NK-92 treated with Interleukin-12 subunit alpha and Interleukin-12 subunit beta, amount 100 ng/mL, for 24 hours (cell line): ENCODE measurements around the gene ZNF446.
"Not testable (repeated sequence)": the region's sequence is repeated elsewhere in the genome, so short reads cannot be mapped to it uniquely, and the experiment has no call there.

Experiments
- DNase-seq: peaks from one replicate; lab custom pipeline; 2025; lab: John Stamatoyannopoulos, UW

The ZNF446 gene

GRCh38 chr19:58475714-58476497 lies at the start of gene ZNF446:
ZNF446 (plus strand) TSS chr19:58476352; CDS start chr19:58477219, 867 bp downstream.
- DNase-seq = peak; percentile 97

GRCh38 chr19:58428617-58429016 lies 47.5 kb upstream of the ZNF446 start:
- no peak for DNase-seq

GRCh38 chr19:58429745-58430144 lies 46.4 kb upstream of the ZNF446 start:
- no peak for DNase-seq

- DNase-seq = no peak
Measured at GRCh38 chr19:58434217-58434616, 41.9 kb upstream of the ZNF446 start.

GRCh38 chr19:58439576-58440554 lies 36.3 kb upstream of the ZNF446 start, which contains the start of gene ZNF132:
ZNF132 (minus strand) TSS chr19:58440153; CDS start chr19:58439821, 332 bp downstream.
- DNase-seq = peak; percentile 95

- DNase-seq = no peak
Measured at GRCh38 chr19:58440556-58440955, 35.6 kb upstream of the ZNF446 start.

- not testable (repeated sequence) for DNase-seq
Measured at GRCh38 chr19:58442986-58443385, 33.2 kb upstream of the ZNF446 start.

- DNase-seq = not testable (repeated sequence)
Measured at GRCh38 chr19:58448860-58449259, 27.3 kb upstream of the ZNF446 start.

- not testable (repeated sequence) for DNase-seq
Measured at GRCh38 chr19:58449980-58450379, 26.2 kb upstream of the ZNF446 start.

GRCh38 chr19:58450856-58451357 lies 25.2 kb upstream of the ZNF446 start:
- no peak for DNase-seq

GRCh38 chr19:58451358-58452101 lies 24.6 kb upstream of the ZNF446 start, which contains the start of gene ZNF324B:
ZNF324B (plus strand) TSS chr19:58451622; CDS start chr19:58453702, 2,080 bp downstream.
- peak; percentile 95 for DNase-seq

- no peak for DNase-seq
Measured at GRCh38 chr19:58453743-58454142, 22.4 kb upstream of the ZNF446 start.

GRCh38 chr19:58455306-58455705 lies 20.8 kb upstream of the ZNF446 start:
- DNase-seq = no peak

- no peak for DNase-seq
Measured at GRCh38 chr19:58456111-58456510, 20.0 kb upstream of the ZNF446 start.

- no peak for DNase-seq
Measured at GRCh38 chr19:58460039-58460438, 16.1 kb upstream of the ZNF446 start.

- DNase-seq = no peak
Measured at GRCh38 chr19:58466089-58466759, 9.9 kb upstream of the ZNF446 start.

GRCh38 chr19:58466760-58467589 lies 9.2 kb upstream of the ZNF446 start, which contains the start of gene ZNF324:
ZNF324 (plus strand) TSS chr19:58467080; CDS start chr19:58469186, 2,106 bp downstream.
- DNase-seq = peak; percentile 95

- DNase-seq = no peak
Measured at GRCh38 chr19:58468216-58468839, 7.8 kb upstream of the ZNF446 start.

- DNase-seq = no peak
Measured at GRCh38 chr19:58469241-58470013, 6.7 kb upstream of the ZNF446 start.
